Activated CD4-positive, alpha-beta T cell treated with anti-CD3 and anti-CD28 coated beads, Interleukin-2, amount 10 ng/mL, durations not matched to agents 7 days and 5 days (primary cell): Measurements from ENCODE around the gene MCM8. TPM values are rescaled to one million over a fixed set of nuclear protein-coding genes. Genes with fewer than 3 reads are reported as not detected.

ENCODE experiments used
- CTCF ChIA-PET: fragments of 350-600 bp; sonication (Branson Sonifier 250); formaldehyde crosslinking; loops from one replicate; lab custom pipeline; 2021; ENCODE audit warnings: antibody characterized with exemption; lab: Charles Lee
- POLR2A ChIA-PET: fragments of 350-600 bp; sonication (Branson Sonifier 250); formaldehyde crosslinking; loops from one replicate; lab custom pipeline; 2021; ENCODE audit warnings: antibody characterized with exemption; lab: Charles Lee
- DNase-seq: peaks from one replicate; pipeline ENCODE4 v3.0.0-alpha.2; 2020
- H3K27ac Mint-ChIP-seq: one replicate; pipeline ENCODE4 v1.8.0; 2021; ENCODE audit warnings: mild to moderate bottlenecking, moderate library complexity, mixed read lengths
- H3K27me3 Mint-ChIP-seq: one replicate; pipeline ENCODE4 v1.8.0; 2021; ENCODE audit warnings: mixed read lengths
- H3K36me3 Mint-ChIP-seq: one replicate; pipeline ENCODE4 v1.8.0; 2021; ENCODE audit warnings: low read depth, mixed read lengths
- H3K4me1 Mint-ChIP-seq: one replicate; pipeline ENCODE4 v1.8.0; 2021; ENCODE audit warnings: mixed read lengths
- H3K4me3 Mint-ChIP-seq: one replicate; pipeline ENCODE4 v1.8.0; 2021; ENCODE audit warnings: mild to moderate bottlenecking, moderate library complexity, mixed read lengths
- H3K9me3 Mint-ChIP-seq: one replicate; pipeline ENCODE4 v1.8.0; 2021; ENCODE audit warnings: mixed read lengths
- total RNA-seq, 2 experiments: library from RNA; stranded (reverse); gene quantifications; one replicate each; pipeline ENCODE4 v1.2.3, GENCODE V29; 2021

The MCM8 gene
- total RNA-seq, 2 experiments from 2014 or later: 32.1 to 32.4 TPM

DNA sequence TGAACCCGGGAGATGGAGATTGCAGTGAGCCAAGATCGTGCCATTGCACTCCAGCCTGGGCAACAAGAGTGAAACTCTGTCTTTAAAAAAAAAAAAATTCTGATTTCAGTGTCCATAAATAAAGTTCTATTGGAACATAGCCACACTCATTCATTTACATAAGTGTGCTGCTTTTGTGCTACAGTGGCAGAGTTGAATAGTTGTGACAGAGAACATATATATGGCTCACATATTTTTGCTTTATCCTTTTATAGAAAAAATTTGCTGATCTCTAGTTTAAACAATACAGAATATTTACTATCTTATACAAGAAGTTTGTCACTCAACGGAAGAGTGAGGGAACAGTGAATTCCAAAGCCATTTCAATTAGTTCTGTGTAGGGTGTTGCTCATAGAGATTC is 18.0 kb downstream of the MCM8 start:
- Mint-ChIP-seq H3K9me3 (no peaks in the 10 kb centered on the region), H3K27ac (no peak overlapping the region), H3K36me3 (peaks cover 39% of the 10 kb centered on the region), H3K27me3 (no peaks in the 10 kb centered on the region), H3K4me3 (no peak overlapping the region), H3K4me1 (peaks cover 2% of the 10 kb centered on the region)
- CTCF ChIA-PET: no interaction called here
- no peak for DNase-seq
- POLR2A ChIA-PET: no interaction called here

DNA sequence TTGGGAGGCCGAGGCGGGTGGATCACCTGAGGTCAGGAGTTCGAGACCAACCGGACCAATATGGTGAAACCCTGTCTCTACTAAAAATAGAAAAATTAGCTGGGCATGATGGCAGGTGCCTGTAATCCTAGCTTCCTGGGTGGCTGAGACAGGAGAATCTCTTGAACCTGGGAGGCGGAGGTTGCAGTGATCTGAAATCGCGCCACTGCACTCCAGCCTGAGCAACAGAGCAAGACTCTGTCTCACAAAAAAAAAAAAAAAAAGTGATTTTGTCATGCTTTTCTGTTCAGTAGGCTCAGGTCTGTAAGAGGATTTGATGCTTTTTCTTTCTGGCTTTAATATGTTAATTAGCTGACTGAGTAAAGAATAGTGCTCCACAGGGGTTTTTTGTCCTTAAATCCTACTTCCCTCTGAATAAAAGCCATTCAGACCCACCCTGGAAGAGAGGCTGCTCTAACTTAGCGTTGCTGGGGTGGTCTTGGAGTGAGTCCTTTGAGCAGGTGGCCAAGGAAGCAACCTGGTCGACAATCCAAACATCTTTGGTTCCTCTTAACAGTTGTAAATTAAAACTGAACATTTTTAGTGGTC is 19.0 kb downstream of the MCM8 start:
- Mint-ChIP-seq H3K9me3 (no peaks in the 10 kb centered on the region), H3K27ac (no peak overlapping the region), H3K27me3 (no peaks in the 10 kb centered on the region), H3K4me3 (no peak overlapping the region), H3K36me3 (peaks cover 38% of the 10 kb centered on the region), H3K4me1 (peaks cover 2% of the 10 kb centered on the region)
- DNase-seq: no peak
- ChIA-PET POLR2A (no interaction called here), CTCF (no interaction called here)

DNA sequence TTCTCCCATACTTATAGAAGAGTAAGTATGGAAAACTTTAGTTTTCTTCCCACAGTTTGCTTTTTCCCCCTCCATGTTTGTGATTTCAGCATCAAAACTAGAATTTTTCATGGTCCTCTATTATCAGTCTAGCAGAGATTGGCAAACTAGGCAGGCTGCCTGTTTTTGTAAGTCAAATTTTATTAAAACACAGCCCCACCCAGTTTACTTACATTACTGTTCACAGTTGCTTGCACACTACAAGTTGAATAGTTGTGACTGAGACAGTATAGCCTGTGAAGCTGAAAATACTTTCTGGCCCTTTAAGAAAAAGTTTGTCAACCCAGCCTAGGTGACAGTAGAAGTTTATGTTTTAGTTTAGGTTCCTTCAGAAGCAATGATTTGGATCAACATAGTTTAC is 19.5 kb downstream of the MCM8 start:
- peak overlapping the region; percentile 60 for H3K27ac Mint-ChIP-seq
- CTCF ChIA-PET: interaction anchor here (1.5 kb wide), 1 partner anchor 11 kb away, joined by 4 read pairs; no protein-coding TSS in a partner anchor
- no peak overlapping the region for H3K4me3 Mint-ChIP-seq
- H3K36me3 Mint-ChIP-seq: peaks cover 35% of the 10 kb centered on the region
- DNase-seq: no peak
- peaks cover 2% of the 10 kb centered on the region for H3K4me1 Mint-ChIP-seq
- no peaks in the 10 kb centered on the region for H3K9me3 Mint-ChIP-seq
- no peaks in the 10 kb centered on the region for H3K27me3 Mint-ChIP-seq
- POLR2A ChIA-PET: no interaction called here

DNA sequence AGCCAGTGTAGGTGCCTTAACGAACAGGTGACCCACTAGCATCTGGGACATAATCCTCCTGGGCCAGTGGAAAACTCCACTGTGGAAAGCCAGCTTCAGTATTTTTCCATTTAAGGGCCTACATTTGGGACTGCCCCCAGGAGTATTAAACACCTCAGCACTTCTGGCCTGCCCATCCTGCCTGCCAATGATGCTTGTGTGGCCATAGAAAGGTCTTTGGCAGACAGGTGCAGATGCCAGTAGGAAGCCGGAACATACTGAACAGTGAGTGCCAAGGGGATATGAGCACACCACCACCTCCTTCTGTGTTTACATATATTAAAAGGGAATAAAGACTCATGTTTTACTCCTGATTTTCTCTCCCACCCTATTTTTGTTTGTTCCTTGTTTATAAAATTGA is 19.9 kb downstream of the MCM8 start:
- DNase-seq: no peak
- H3K4me3 Mint-ChIP-seq: no peak overlapping the region
- H3K9me3 Mint-ChIP-seq: no peaks in the 10 kb centered on the region
- POLR2A ChIA-PET: no interaction called here
- H3K27me3 Mint-ChIP-seq: no peaks in the 10 kb centered on the region
- peaks cover 34% of the 10 kb centered on the region for H3K36me3 Mint-ChIP-seq
- no peak overlapping the region for H3K27ac Mint-ChIP-seq
- no peaks in the 10 kb centered on the region for H3K4me1 Mint-ChIP-seq
- CTCF ChIA-PET: interaction anchor here (1.0 to 1.5 kb wide), 2 partner anchors 10 to 441 kb away, joined by 3 to 4 read pairs; no protein-coding TSS in a partner anchor

DNA sequence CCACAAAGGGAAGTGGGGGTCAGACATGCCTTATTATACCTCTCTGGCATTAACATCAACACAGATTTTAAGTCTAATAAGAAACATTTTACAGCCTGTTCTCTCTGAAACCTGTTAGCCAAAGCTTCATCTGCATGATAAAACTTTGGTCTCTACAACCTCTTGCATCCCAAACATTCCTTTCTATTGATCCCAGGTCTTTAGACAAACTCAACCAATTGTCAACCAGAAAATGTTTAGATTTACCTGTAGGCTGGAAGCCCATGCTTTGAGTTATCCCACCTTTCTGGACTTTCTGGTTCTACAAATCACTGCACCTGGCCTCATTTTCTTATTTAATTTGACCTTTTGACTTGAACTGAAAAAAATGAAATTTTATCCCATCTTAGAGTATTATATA is 20.8 kb downstream of the MCM8 start:
- Mint-ChIP-seq H3K4me1 (no peaks in the 10 kb centered on the region), H3K27ac (peak overlapping the region; percentile 1), H3K36me3 (peaks cover 30% of the 10 kb centered on the region), H3K9me3 (no peaks in the 10 kb centered on the region), H3K4me3 (no peak overlapping the region), H3K27me3 (no peaks in the 10 kb centered on the region)
- POLR2A ChIA-PET: no interaction called here
- DNase-seq: no peak
- CTCF ChIA-PET: interaction anchor here (1.0 to 1.5 kb wide), 2 partner anchors 10 to 442 kb away, joined by 3 to 4 read pairs; no protein-coding TSS in a partner anchor

DNA sequence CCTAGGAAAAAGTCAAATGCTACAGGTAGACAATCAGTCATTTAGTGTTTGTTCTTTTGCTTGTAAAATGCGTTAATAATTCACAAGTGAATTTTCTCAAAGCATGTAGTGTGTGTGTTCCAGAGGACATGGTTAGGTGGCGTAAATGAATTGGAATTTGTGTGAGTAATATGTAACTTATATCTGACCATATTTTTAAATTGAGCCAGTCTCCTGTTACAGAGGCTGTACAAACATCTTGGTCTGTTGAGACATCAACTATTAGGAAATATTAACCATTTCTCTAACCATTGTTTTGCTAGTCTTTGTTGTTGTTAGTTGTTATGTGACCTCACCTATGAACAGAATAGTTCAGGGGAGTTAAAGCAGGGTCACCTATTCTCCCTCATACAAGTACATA is 22.7 kb downstream of the MCM8 start:
- CTCF ChIA-PET: no interaction called here
- DNase-seq: no peak
- H3K4me1 Mint-ChIP-seq: no peaks in the 10 kb centered on the region
- POLR2A ChIA-PET: interaction anchor here (0.6 kb wide), 1 partner anchor 8 kb away, joined by 13 read pairs; no protein-coding TSS in a partner anchor
- H3K9me3 Mint-ChIP-seq: no peaks in the 10 kb centered on the region
- no peaks in the 10 kb centered on the region for H3K27me3 Mint-ChIP-seq
- H3K4me3 Mint-ChIP-seq: no peak overlapping the region
- H3K36me3 Mint-ChIP-seq: peaks cover 26% of the 10 kb centered on the region
- no peak overlapping the region for H3K27ac Mint-ChIP-seq

DNA sequence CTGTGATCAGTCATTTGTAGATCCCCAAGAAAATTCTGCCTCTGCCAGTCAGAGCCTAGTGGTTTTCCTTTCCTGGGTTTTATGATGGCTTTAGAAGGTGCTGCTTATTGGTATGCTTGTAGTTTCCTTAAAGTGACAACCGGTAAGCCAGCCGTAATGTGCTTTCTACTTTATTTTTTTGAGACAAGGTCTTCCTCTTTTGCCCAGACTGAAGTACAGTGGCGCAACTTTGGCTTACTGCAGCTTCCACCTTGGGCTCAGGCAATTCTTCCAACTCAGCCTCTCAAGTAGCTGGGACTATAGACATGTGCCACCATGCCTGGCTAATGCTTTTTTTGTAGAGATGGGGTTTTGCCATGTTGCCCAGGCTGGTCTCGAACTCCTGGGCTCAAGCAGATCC is 23.5 kb downstream of the MCM8 start:
- no peak overlapping the region for H3K27ac Mint-ChIP-seq

DNA sequence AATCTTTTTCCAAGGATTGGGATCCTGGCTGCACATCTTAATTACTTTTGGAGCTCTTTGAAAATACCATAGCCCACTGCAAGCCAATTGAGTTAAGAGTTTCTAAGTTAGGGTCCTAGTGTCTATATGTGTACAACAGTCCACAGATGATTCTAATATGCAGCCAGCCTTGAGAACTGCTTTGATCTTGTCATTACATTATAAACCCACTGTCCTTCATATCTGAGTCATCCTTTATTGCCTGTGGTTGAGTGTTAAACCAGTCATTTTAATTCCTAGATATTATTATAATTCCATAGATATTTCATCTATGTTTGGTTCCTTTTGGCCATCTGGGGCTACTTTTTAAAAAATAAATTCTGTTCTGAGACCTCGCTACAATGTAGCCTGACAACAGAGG is 24.1 kb downstream of the MCM8 start:
- ChIA-PET CTCF (interaction anchor here (1.3 kb wide), 1 partner anchor 11 kb away, joined by 3 read pairs; no protein-coding TSS in a partner anchor), POLR2A (no interaction called here)
- Mint-ChIP-seq H3K4me3 (no peak overlapping the region), H3K36me3 (peaks cover 33% of the 10 kb centered on the region), H3K4me1 (no peaks in the 10 kb centered on the region), H3K9me3 (no peaks in the 10 kb centered on the region), H3K27me3 (no peaks in the 10 kb centered on the region), H3K27ac (no peak overlapping the region)
- DNase-seq: no peak

More for the DNA sequence above, 23.5 kb downstream of the MCM8 start:
- Mint-ChIP-seq H3K9me3 (no peaks in the 10 kb centered on the region), H3K4me1 (no peaks in the 10 kb centered on the region), H3K36me3 (peaks cover 30% of the 10 kb centered on the region), H3K27me3 (no peaks in the 10 kb centered on the region), H3K4me3 (no peak overlapping the region)
- CTCF ChIA-PET: interaction anchor here (1.3 kb wide), 1 partner anchor 11 kb away, joined by 3 read pairs; no protein-coding TSS in a partner anchor
- POLR2A ChIA-PET: no interaction called here
- DNase-seq: no peak

DNA sequence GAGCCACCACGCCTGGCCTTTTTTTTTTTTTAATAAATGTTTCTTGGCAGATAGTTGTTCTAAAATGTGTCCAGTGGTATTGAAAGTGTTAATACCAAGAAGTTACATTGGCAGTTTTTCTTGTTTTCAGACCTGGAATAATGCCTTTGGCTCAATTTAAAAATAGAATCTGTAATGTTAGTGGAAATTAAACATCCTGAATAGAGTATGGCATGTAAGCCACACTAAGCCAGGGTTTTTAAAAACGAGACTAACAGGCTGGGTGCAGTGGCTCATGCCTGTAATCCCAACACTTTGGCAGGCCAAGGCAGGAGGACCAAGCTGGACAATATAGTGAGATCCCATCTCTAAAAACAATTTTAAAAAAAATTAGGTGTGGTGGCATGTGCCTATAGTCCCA is 25.3 kb downstream of the MCM8 start:
- no peak for DNase-seq
- H3K27ac Mint-ChIP-seq: no peak overlapping the region
- no peak overlapping the region for H3K4me3 Mint-ChIP-seq
- H3K27me3 Mint-ChIP-seq: no peaks in the 10 kb centered on the region
- no peaks in the 10 kb centered on the region for H3K4me1 Mint-ChIP-seq
- peaks cover 34% of the 10 kb centered on the region for H3K36me3 Mint-ChIP-seq
- CTCF ChIA-PET: interaction anchor here (1.1 kb wide), 1 partner anchor 9 kb away, joined by 3 read pairs; no protein-coding TSS in a partner anchor
- H3K9me3 Mint-ChIP-seq: no peaks in the 10 kb centered on the region
- POLR2A ChIA-PET: no interaction called here

DNA sequence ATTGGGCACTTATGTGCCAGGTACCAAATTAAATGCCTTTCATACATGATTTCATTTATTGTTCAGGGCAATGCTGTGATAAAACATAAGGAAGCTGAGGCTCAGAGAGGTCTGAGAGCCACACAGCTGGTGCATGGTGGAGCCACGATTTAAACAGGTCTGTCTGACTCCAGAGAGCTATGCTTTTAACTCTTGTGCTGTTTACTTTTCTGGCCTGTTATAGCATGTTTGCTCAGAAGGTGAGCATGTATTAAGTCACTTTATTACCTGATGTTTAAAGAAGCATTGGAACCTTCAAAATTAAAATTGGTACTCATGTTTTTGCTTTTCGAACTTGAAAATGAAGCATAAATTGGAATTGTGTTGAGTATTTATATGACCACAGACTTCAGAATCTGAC is 26.8 kb downstream of the MCM8 start:
- ChIA-PET POLR2A (interaction anchor here (0.6 kb wide), 1 partner anchor 132 kb away, joined by 5 read pairs; no protein-coding TSS in a partner anchor), CTCF (interaction anchor here (1.8 kb wide), 1 partner anchor 9 kb away, joined by 4 read pairs; no protein-coding TSS in a partner anchor)
- Mint-ChIP-seq H3K9me3 (no peaks in the 10 kb centered on the region), H3K36me3 (peaks cover 29% of the 10 kb centered on the region), H3K4me1 (no peaks in the 10 kb centered on the region), H3K27me3 (no peaks in the 10 kb centered on the region), H3K4me3 (no peak overlapping the region), H3K27ac (no peak overlapping the region)
- DNase-seq: no peak

DNA sequence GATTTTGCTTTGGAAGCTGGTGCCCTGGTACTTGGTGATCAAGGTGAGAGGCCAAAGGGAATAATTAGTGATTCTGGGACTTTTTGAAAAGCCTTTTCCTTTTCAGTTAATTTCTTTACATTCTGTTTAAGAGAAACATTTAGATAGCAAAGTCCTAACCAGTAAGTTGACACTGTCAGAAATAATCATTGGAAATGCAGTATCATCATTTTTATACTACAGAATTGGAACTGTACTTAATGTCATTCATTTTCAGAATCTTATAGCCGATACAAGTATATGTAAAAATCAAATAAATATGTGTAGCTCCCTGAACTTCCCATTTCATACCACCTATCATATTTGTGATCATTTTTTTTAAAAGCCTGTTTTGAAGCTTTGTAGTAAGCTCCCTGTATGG is 27.5 kb downstream of the MCM8 start:
- H3K27me3 Mint-ChIP-seq: no peaks in the 10 kb centered on the region
- no peak for DNase-seq
- H3K36me3 Mint-ChIP-seq: peaks cover 29% of the 10 kb centered on the region
- H3K9me3 Mint-ChIP-seq: no peaks in the 10 kb centered on the region
- no peaks in the 10 kb centered on the region for H3K4me1 Mint-ChIP-seq
- H3K4me3 Mint-ChIP-seq: no peak overlapping the region
- ChIA-PET CTCF (interaction anchor here (1.8 kb wide), 1 partner anchor 8 kb away, joined by 4 read pairs; no protein-coding TSS in a partner anchor), POLR2A (no interaction called here)
- peak overlapping the region; percentile 36 for H3K27ac Mint-ChIP-seq

DNA sequence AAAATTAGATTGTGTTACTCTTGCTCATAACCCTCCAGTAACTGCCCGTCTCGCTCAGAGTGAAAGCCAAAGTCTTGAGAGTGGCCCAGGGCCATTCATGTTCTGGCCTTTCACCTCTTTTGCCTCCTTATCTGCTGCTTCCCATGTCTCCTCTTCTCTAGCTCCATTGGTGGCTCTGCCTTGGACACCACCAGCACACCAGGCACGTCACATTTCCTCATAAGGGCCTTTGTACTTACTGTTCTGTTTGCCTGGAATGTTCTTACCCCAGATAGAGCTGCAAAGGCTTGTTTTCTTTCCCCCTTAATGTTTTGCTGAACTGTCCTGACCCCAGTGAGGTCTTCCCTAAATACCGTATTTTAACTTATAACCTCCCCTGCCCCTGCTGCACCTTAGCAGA is 29.3 kb downstream of the MCM8 start:
- Mint-ChIP-seq H3K4me1 (no peaks in the 10 kb centered on the region), H3K27me3 (no peaks in the 10 kb centered on the region)

DNA sequence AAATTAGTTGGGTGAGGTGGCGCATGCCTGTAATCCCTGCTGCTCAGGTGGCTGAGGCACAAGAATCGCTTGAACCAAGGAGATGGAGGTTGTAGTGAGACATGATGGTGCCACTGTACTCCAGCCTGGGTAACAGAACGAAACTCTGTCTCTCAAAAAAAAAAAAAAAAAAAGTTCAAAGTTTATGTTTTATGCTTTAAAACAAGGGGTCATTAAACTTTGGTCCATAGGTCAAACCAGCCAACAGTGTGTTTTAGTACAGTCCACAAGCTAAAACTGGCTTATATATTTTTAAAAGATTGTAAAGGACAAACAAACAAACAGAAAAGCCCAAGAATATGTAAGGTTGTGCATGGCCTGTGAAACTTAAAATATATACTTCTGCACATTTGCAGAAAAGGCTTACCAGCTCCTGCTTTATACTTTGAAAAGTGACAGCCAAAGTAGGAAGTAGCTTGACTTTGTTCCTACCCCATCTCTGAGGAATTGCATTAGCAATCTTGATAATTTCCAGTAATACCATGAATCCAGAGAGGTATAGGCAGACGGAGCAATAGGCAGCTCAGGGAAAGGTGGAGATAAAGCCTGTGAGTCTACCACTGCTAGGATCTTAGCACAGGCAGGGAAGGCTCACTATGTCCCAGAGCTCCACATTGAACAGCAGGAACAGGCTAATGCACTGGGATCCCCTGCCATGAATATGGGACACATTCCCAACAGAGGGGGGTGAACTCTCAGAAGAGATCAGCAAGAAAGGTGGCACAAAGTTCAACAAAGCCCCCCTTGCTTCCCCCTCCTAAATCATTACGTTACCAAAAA is 30.5 kb downstream of the MCM8 start:
- Mint-ChIP-seq H3K36me3 (peaks cover 37% of the 10 kb centered on the region), H3K27ac (no peak overlapping the region), H3K27me3 (no peaks in the 10 kb centered on the region), H3K4me3 (no peak overlapping the region), H3K4me1 (peaks cover under 1% of the 10 kb centered on the region), H3K9me3 (no peaks in the 10 kb centered on the region)
- no peak for DNase-seq
- CTCF ChIA-PET: interaction anchor here (1.9 kb wide), 1 partner anchor 10 kb away, joined by 4 read pairs; no protein-coding TSS in a partner anchor
- POLR2A ChIA-PET: interaction anchor here (0.6 kb wide), 1 partner anchor 8 kb away, joined by 13 read pairs; no protein-coding TSS in a partner anchor

More for the DNA sequence above, 29.3 kb downstream of the MCM8 start:
- Mint-ChIP-seq H3K27ac (no peak overlapping the region), H3K9me3 (no peaks in the 10 kb centered on the region), H3K4me3 (no peak overlapping the region), H3K36me3 (peaks cover 41% of the 10 kb centered on the region)
- POLR2A ChIA-PET: no interaction called here
- DNase-seq: no peak
- CTCF ChIA-PET: interaction anchor here (1.9 kb wide), 1 partner anchor 9 kb away, joined by 4 read pairs; no protein-coding TSS in a partner anchor
